ENCODE data around the gene TULP3. TPM values are rescaled to one million over a fixed set of nuclear protein-coding genes. Genes with fewer than 3 reads are reported as not detected.

TULP3 gene, protein sequence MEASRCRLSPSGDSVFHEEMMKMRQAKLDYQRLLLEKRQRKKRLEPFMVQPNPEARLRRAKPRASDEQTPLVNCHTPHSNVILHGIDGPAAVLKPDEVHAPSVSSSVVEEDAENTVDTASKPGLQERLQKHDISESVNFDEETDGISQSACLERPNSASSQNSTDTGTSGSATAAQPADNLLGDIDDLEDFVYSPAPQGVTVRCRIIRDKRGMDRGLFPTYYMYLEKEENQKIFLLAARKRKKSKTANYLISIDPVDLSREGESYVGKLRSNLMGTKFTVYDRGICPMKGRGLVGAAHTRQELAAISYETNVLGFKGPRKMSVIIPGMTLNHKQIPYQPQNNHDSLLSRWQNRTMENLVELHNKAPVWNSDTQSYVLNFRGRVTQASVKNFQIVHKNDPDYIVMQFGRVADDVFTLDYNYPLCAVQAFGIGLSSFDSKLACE
- total RNA-seq (2014; rRNA removed; shearing (Covaris generic)) = 6.9 and 10.7 TPM in 2 replicates
- 9.5 and 11.0 TPM in 2 replicates for total RNA-seq (2022)
- Bru-seq, nascent RNA = percentile 52 among the genes with signal in this experiment
- percentile 54 among the genes with signal in this experiment for BruChase-seq, experiment 1, labeled RNA remaining after a 6-hour chase
- BruChase-seq, experiment 2, labeled RNA remaining after a 2-hour chase = percentile 58 among the genes with signal in this experiment
- long read RNA-seq, transcript TULP3-202 (11 exons, 3,076 nt) = major isoform, 10 of 16 reads
- long read RNA-seq, partial matches to known transcripts = 1 of 16 reads
- long read RNA-seq, other reads (novel, unspliced or antisense) = 5 of 16 reads

GRCh38 chr12:2890388-2891239 is at the start of gene TULP3:
Gene TULP3 (plus strand): TSS chr12:2890891. CDS start chr12:2890948, 57 bp downstream.
- H3K4me3 ChIP-seq (ENCODE audit: low read depth, low read length, poor library complexity, severe bottlenecking) = peak within 1 kb of the TSS; percentile 88
- BruUV-seq (replicated peaks) = no TSS peak
- H3K27ac ChIP-seq (ENCODE audit: low read depth, low read length, poor library complexity, severe bottlenecking) = peak within 1 kb of the TSS; percentile 33
- H3K4me1 ChIP-seq (ENCODE audit: insufficient read depth, low read length, poor library complexity, severe bottlenecking) = peaks cover 6% of the 10 kb centered on the region
- H3K79me2 ChIP-seq (ENCODE audit: insufficient read depth, low read depth, low read length) = no peaks in the 10 kb centered on the region; the same call in 1 of the 2 replicates
- no peaks in the 10 kb centered on the region for H3K9me3 ChIP-seq (ENCODE audit: low read length)
- peak within 1 kb of the TSS; percentile 89 for H2AFZ ChIP-seq (ENCODE audit: low read length)
- H3K36me3 ChIP-seq (ENCODE audit: insufficient read depth, low read length) = peaks cover 42% of the 10 kb centered on the region
- peak within 1 kb of the TSS; percentile 97 for H3K4me2 ChIP-seq (ENCODE audit: low read length)
- no peaks in the 10 kb centered on the region for H3K9me2 ChIP-seq (ENCODE audit: insufficient read depth, low read length)
- TF ChIP-seq, protein P1, sequence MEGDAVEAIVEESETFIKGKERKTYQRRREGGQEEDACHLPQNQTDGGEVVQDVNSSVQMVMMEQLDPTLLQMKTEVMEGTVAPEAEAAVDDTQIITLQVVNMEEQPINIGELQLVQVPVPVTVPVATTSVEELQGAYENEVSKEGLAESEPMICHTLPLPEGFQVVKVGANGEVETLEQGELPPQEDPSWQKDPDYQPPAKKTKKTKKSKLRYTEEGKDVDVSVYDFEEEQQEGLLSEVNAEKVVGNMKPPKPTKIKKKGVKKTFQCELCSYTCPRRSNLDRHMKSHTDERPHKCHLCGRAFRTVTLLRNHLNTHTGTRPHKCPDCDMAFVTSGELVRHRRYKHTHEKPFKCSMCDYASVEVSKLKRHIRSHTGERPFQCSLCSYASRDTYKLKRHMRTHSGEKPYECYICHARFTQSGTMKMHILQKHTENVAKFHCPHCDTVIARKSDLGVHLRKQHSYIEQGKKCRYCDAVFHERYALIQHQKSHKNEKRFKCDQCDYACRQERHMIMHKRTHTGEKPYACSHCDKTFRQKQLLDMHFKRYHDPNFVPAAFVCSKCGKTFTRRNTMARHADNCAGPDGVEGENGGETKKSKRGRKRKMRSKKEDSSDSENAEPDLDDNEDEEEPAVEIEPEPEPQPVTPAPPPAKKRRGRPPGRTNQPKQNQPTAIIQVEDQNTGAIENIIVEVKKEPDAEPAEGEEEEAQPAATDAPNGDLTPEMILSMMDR (conservative IDR thresholded peaks at IDR 0.05; ENCODE audit: low read length) = no peak
- no peak for TF ChIP-seq EZH2phosphoT487 (IDR thresholded peaks at IDR 0.05; ENCODE audit: borderline replicate concordance, low read depth, low read length)
- POLR2A ChIA-PET = interaction anchor here (0.6 to 1.4 kb wide), 3 partner anchors 13 to 76 kb away, joined by 3 to 9 read pairs (median 5); no protein-coding TSS in a partner anchor
- peak; percentile 94 for DNase-seq (ENCODE audit: low spot score)
- no peaks in the 10 kb centered on the region for H4K20me1 ChIP-seq (ENCODE audit: insufficient read depth, low read length)
- intact Hi-C loops (cut with micrococcal nuclease; ENCODE audit: unreplicated experiment) = loop anchor here (1.0 to 5.0 kb wide), 2 partner anchors 12 to 52 kb away; no protein-coding TSS in a partner anchor
- CTCF ChIA-PET (ENCODE audit: unreplicated experiment) = no interaction called here

DNA sequence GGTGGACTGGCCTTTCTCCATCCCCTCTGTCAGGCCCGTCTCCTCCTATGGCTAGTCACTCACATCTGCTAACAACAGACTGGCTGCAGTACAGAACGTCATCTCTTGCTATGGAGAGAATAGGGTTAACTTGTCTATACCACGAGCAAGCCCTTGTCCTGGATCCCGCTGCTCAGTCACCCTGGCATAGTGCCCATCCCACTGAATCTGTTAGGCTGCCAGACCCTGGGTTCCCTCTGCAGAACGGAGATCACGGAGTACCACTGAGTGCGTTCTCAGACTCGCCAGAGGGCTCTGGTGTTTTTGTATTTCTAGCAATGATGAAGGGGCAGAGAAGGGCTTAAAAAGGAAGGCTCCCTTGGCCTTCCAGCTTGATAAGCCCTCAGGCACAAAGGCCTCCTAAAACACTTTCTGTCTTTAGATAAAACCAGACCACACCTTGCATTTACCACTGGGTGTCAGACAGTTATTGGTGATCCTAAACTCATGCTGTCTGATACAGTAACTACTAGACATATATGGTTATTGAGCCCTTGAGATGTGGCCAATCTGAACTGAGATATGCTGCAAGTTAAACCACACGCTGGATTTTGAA is 49.5 kb upstream of the TULP3 start:
- intact Hi-C loops (cut with micrococcal nuclease; ENCODE audit: unreplicated experiment) = no loop called here
- Histone ChIP-seq H3K36me3 (ENCODE audit: insufficient read depth, low read length) (peaks cover 40% of the 10 kb centered on the region), H3K27ac (ENCODE audit: low read depth, low read length, poor library complexity, severe bottlenecking) (no peak overlapping the region), H2AFZ (ENCODE audit: low read length) (no peak overlapping the region), H3K9me3 (ENCODE audit: low read length) (no peaks in the 10 kb centered on the region), H3K4me3 (ENCODE audit: low read depth, low read length, poor library complexity, severe bottlenecking) (no peak overlapping the region), H3K9me2 (ENCODE audit: insufficient read depth, low read length) (no peaks in the 10 kb centered on the region), H3K4me2 (ENCODE audit: low read length) (no peak overlapping the region), H3K4me1 (ENCODE audit: insufficient read depth, low read length, poor library complexity, severe bottlenecking) (no peaks in the 10 kb centered on the region), H4K20me1 (ENCODE audit: insufficient read depth, low read length) (no peaks in the 10 kb centered on the region), H3K79me2 (ENCODE audit: insufficient read depth, low read depth, low read length) (no peaks in the 10 kb centered on the region)
- TF ChIP-seq, protein P1 (conservative IDR thresholded peaks at IDR 0.05; ENCODE audit: low read length) = no peak
- TF ChIP-seq EZH2phosphoT487 (IDR thresholded peaks at IDR 0.05; ENCODE audit: borderline replicate concordance, low read depth, low read length) = no peak
- ChIA-PET CTCF (ENCODE audit: unreplicated experiment) (no interaction called here), POLR2A (no interaction called here)
- no TSS peak for BruUV-seq (replicated peaks)
- no peak for DNase-seq (ENCODE audit: low spot score)
